Activated effector memory CD4-positive, alpha-beta T cell treated with anti-CD3 and anti-CD28 coated beads, Interleukin-2, amount 50 U/mL, for 16 hours (primary cell): Measurements from ENCODE around the gene MGAT4D.
"Not testable (repeated sequence)": the region's sequence is repeated elsewhere in the genome, so short reads cannot be mapped to it uniquely, and the experiment has no call there.

Source experiments
- DNase-seq: peaks from one replicate; pipeline ENCODE4 v3.0.0-alpha.2; 2020

The MGAT4D gene

GRCh38 chr4:140427919-140428471 is 70.1 kb downstream of the MGAT4D start:
- DNase-seq: no peak

GRCh38 chr4:140427106-140427918 is 70.8 kb downstream of the MGAT4D start, which contains the start of gene CLGN:
Gene CLGN, minus strand, starts transcription at chr4:140427648. Its CDS starts 14,570 bp downstream, at chr4:140413078.
- DNase-seq: peak; percentile 72

- DNase-seq: no peak
Observed at GRCh38 chr4:140426610-140427105, 71.4 kb downstream of the MGAT4D start.

GRCh38 chr4:140423106-140423505 is 75.0 kb downstream of the MGAT4D start:
- DNase-seq: no peak

GRCh38 chr4:140413130-140413969 is 84.7 kb downstream of the MGAT4D start:
- DNase-seq: not testable (repeated sequence)

GRCh38 chr4:140408974-140409373 is 89.1 kb downstream of the MGAT4D start:
- DNase-seq: no peak

- no peak for DNase-seq
Observed at GRCh38 chr4:140406292-140406691, 91.8 kb downstream of the MGAT4D start.

- DNase-seq: no peak
Observed at GRCh38 chr4:140400111-140400510, 98.0 kb downstream of the MGAT4D start.

- DNase-seq: no peak
Observed at GRCh38 chr4:140395668-140396067, 102.4 kb downstream of the MGAT4D start.
